Renal cortex interstitium (tissue), 15 donors: ENCODE results near the gene SMIM44. TPM values are rescaled to one million over a fixed set of nuclear protein-coding genes. Genes with fewer than 3 reads are reported as not detected.
"Not testable (repeated sequence)": the region's sequence is repeated elsewhere in the genome, so short reads cannot be mapped to it uniquely, and the experiment has no call there.

Experiments
- DNase-seq, 11 donors: peaks; one replicate each; pipeline ENCODE4 v3.0.0-alpha.2; 2013; ENCODE audit warnings: low read depth in 9 of 11, low spot score in 4 of 11; ENCODE audit errors: extremely low read depth in 1 of 11
- long read RNA-seq, 16 experiments: transcript quantifications; one replicate each; lab custom pipeline, GENCODE V29; 2026
- polyA plus RNA-seq, 3 donors: library from polyadenylated mRNA; unstranded; fragments of 120-200 nt; gene quantifications; one replicate each; pipeline ENCODE4 v1.2.1, GENCODE V29; 2013; ENCODE audit not compliant: insufficient read length in 3 of 3

SMIM44 gene
- under 1 TPM in 2 of 3 donors, not detected in 1; 0.22 to 0.74 TPM for polyA plus RNA-seq
- long read RNA-seq, donor 1, result 0 reads
- long read RNA-seq, donor 2, result 0 reads
- long read RNA-seq, donor 3, partial matches to known transcripts, result 0 of 1 reads
- long read RNA-seq, donor 3, other reads (novel, unspliced or antisense), result 0 of 1 reads
- long read RNA-seq, donor 4, result 0 reads
- long read RNA-seq, donor 5, result 0 reads
- long read RNA-seq, donor 6, result 0 reads
- long read RNA-seq, donor 7, result 0 reads
- long read RNA-seq, donor 8, result 0 reads
- long read RNA-seq, donor 9, result 0 reads
- long read RNA-seq, donor 10, partial matches to known transcripts, result 0 of 1 reads
- long read RNA-seq, donor 10, other reads (novel, unspliced or antisense), result 0 of 1 reads
- long read RNA-seq, donor 11, result 0 reads
- long read RNA-seq, donor 12, result 0 reads
- long read RNA-seq, donor 13, result 0 reads
- long read RNA-seq, donor 14, result 0 reads
- long read RNA-seq, donor 15, result 0 reads
- long read RNA-seq, donor 16, result 0 reads

DNA sequence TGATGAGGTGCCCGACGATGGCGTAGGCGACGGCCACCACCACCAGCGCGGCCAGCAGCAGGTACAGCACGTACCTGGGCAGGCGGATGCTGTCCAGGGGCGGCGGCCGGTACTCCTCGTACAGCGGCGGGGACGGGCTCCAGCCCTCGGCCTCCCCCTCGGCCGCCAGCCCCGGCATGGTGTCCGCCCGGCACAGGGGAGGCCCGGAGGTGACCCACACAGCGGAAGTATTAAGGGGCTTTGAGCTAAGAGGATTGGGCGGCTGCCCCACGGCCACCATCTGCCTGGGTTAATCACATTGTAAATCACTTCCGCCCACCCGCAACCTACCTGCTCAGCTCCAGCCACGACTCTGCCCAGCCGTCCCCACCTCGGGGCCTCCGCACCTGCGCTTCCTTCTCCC, at the start of gene SMIM44:
SMIM44 (minus strand) TSS at position 216 of the 403 bp plus-strand sequence; CDS start at position 178, 38 bp downstream.
- DNase-seq, result no peak

DNA sequence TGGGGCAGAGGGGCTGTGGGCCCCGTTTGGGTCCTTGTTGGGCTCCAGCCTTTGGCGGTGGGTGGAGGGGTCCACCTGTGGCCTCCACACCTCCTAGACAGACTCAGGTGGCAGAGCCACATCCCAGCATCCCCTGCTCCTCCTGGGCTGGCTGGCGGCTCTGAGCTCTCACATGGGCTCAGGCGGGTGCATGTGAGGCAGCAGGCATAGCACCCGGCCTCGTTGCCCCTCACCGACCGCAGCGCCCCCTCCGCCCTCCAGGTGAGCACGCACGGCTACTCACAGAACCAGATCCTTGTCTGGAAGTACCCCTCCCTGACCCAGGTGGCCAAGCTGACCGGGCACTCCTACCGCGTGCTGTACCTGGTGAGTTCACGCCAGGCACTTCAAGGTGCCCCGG, 49.8 kb upstream of the SMIM44 start:
- no peak for DNase-seq

DNA sequence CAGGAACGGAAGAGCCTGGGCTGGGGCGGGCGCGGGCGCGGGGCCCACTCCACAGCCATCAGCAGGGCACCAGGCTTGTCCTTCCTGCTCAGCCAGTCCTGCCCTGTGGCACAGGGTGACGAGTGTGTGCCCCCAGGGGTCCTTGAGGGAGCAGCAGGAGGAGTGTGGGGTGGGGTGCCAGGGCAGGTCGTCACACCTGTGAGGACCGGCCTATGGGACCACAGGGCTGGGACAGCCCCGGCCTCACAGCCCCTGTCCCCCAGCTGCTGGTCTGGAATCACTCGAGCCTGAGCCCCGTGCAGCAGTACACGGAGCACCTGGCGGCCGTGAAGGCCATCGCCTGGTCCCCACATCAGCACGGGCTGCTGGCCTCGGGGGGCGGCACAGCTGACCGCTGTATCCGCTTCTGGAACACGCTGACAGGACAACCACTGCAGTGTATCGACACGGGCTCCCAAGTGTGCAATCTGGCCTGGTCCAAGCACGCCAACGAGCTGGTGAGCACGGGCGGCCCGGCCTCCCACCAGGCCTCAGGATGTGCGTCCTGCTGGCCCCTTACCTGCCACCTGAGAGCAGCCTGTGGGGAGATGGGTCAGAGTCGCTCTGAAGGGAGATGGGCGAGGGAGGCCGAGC, 49.0 kb upstream of the SMIM44 start:
- DNase-seq, result no peak

DNA sequence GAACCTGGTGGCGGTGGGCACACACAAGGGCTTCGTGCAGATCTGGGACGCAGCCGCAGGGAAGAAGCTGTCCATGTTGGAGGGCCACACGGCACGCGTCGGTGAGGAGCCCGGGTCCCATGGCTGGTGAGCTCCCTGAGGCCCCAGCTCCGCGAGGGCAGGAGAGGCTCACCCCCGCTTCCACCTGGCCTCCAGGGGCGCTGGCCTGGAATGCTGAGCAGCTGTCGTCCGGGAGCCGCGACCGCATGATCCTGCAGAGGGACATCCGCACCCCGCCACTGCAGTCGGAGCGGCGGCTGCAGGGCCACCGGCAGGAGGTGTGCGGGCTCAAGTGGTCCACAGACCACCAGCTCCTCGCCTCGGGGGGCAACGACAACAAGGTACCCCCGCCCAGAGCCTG, 48.5 kb upstream of the SMIM44 start:
- DNase-seq, result no peak

DNA sequence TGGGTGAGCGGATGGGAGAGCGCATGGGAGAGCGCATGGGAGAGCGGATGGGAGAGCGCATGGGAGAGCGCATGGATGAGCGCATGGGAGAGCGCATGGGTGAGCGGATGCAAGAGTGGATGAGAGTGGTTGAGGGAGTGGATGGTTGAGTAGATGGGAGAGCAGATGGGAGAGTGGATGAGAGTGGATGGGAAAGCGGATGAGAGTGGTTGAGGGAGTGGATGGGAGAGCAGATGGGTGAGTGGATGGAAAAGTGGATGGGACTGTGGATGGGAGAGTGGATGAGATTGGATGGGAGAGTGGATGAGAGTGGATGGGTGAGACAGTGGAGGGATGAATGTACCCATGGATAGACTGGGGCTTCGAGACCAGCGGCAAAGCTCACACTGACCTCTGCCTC, 47.1 kb upstream of the SMIM44 start:
- DNase-seq, result no peak

DNA sequence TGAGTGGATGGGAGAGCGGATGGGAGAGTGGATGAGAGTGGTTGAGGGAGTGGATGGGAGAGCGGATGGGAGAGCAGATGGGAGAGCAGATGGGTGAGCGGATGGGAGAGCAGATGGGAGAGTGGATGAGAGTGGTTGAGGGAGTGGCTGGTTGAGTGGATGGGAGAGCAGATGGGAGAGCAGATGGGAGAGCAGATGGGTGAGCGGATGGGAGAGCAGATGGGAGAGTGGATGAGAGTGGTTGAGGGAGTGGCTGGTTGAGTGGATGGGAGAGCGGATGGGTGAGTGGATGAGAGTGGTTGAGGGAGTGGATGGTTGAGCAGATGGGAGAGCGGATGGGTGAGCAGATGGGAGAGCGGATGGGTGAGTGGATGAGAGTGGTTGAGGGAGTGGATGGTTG, 46.1 kb upstream of the SMIM44 start:
- not testable (repeated sequence) for DNase-seq

DNA sequence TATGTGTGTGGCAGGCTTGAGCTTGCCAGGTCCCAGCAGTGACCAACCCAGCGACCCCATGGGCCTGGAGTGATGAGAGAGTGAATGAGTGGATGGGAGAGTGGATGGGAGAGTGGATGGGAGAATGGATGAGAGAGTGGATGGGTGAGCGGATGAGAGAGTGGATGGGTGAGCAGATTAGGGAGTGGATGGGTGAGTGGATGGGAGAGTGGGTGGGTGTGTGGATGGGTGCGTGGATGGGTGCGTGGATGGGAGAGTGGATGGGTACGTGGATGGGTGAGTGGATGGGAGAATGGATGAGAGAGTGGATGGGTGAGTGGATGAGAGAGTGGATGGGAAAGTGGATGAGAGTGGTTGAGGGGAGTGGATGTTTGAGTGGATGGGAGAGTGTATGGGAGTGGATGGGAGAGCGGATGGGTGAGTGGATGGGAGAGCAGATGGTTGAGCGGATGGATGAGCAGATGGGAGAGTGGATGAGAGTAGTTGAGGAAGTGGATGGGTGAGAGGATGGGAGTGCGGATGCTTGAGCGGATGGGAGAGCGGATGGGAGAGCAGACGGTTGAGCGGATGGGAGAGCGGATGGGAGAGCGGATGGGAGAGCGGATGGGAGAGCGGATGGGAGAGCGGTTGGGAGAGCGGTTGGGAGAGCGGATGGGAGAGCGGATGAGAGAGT, 45.4 kb upstream of the SMIM44 start:
- DNase-seq, result no peak

DNA sequence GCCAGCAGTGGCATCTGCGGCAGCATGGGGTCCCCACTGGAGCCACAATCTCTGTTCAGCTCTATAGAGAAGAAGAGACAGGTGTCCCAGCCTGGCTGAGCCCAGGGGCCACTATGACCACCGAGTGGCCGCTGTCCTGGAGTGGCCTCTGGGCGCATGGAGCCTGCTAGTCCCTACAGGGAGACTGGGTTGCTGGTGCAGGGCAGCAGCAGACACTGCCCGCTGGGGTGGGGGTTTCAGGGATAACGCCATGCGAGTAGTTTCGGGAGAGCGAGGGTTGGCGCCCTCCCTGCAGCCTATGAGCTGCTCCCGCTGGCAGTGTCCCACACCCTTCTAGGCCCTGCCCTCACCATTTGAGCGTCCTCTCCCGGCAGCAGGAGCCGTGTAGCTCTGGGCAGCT, 44.8 kb upstream of the SMIM44 start:
- no peak for DNase-seq

DNA sequence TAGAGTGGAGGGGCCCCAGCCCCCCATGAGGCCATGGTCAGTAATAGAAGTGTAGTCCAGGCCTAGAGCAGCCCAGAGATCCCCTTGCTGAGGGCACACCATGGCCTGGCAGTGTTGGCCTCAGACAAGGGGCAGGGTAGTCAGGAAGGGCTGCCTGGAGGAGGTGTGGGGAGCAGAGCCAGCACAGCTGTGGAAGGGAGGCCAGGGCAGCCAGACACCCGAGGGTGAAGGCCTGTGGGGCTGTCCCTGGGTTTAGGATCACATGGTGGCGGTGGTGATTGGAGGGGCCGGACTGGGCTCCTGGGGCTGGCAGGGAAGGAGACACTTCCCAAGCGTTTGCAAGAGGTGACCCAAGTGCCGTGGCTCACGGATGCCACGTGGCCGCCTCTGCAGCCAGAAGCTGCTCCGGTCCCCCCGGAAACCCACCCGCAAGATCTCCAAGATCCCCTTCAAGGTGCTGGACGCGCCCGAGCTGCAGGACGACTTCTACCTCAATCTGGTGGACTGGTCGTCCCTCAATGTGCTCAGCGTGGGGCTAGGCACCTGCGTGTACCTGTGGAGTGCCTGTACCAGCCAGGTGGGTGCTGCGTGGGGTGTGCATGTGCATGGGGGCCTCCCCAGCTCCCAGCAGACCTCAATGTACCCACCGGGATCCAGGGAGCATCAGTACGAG, 44.1 kb upstream of the SMIM44 start:
- no peak for DNase-seq

DNA sequence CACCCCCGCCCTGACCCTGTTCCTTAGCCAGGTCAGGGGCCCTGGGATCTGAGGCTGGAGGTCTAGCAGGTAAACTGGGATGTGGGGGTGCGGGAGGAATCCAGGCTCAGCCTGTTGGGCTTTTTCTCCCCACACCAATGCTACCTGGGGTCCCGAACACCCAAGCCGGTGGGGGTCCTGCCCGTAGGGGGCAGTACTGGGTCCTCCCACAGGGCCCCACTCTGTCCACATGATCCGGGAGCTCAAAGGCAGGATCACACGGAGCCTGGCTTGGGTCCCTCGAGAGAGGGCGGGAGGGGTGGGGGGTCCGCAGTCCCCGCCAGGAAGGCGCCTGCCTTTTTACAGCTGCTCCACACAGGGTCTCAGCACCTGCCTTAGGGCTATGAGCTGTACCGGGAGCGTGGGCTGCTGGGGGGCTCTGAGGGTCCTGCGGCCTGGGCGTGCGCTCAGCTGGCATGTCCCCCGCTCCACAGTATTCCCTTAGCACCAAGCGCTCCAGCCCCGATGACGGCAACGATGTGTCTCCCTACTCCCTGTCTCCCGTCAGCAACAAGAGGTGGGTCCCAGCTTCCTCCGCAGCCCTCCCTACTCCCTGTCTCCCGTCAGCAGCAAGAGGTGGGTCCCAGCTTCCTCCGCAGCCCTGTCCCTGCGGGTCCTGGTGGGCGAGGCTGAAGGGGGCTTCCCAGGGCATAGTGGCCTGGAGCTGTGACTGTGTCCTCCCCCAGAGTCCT, 43.4 kb upstream of the SMIM44 start:
- DNase-seq, result no peak

DNA sequence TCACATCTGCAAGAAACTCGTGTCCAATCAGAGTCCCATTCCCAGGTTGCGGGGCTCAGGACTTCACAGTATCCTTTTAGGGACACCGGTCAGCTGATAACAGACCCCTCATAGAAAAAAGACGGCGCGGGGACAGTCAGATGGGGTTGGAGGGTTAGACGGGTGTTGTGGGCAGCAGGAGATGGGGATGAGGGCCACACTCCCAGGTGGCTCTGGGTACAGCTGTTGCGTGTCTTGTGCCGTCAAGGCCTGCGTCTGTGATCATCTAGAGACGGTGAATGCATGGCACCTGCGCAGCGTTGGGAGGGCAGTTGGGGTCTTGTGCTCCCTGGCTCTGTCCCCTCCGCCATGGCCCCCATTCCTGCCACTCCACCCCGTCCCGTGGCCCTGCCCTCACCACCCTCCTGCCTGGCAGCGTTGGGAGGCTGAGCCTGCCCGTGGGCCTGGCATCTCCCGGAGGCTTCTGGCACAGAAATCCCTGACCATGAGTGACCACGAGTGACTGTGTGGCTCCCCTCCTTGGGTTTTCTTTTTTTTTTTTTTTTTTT, 41.7 kb upstream of the SMIM44 start:
- no peak for DNase-seq

DNA sequence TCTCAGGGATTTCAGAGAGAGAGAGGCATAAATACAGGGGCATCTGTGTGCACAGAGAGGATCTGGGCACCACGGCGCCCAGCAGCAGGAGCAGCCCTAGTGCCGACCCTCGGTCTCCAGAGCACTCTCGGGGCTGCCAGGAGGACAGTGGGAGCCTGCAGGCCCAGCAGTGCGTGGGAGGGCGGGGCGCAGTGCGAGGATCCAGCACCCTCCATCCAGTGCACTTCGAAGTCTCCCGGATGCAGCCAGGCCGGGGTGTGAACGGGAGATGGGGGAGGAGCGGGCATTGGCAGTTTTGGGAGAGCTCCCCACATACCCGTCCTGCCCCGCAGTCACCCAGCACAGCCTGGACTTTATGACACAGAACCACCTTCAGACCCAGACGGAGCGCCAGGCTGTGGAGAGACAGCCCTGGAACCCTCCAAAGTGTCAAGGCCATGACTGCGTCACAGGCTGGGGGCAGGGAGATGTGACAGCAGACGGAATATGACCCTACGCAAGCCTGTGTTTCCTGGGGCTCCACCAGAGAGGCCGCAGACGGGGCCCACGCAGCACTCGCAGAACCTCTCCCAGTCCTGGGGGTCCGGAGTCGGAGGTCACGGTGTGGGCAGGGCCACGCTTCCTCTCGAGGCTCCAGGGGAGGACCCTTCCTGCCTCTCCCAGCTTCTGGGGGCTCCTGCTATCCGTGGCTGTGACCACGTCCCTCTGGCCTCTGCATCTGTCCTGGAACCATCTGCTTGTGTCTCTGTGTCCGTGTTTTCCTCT, 41.0 kb upstream of the SMIM44 start:
- no peak for DNase-seq

DNA sequence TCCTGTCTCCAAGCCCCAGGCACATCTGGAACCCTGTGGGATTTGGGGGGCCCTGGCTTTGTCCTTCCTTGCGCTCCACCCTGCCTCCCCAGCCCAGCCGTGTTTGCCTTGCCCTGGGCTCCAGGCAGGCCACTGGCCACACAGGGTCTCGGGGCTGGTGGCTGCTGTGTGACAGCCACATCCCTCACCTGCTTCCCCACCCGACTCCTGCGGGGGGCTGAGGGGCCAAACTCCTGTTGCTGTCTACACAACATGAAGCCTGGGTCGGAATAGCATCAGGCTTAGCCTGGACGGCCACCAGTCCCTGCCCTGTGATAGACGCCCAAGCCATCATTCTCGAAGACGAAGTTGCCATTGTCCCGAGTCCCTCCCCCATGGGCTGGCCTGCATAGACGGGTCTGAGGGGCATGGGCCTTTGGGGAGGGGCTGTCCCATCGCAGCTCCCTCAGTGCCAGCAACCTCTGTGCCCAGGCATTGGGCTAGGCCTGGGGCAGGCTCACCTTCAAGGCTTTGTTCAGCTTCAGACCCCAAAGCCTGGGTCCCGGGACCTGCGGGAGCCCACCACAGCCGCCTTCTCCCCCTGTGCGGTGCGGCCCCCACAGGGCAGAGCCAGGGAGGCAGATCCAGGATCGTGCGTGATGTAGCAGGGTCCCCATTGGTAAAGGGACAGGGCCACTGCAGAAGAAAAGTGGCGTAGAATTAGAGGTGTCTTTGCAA, 40.3 kb upstream of the SMIM44 start:
- no peak for DNase-seq

DNA sequence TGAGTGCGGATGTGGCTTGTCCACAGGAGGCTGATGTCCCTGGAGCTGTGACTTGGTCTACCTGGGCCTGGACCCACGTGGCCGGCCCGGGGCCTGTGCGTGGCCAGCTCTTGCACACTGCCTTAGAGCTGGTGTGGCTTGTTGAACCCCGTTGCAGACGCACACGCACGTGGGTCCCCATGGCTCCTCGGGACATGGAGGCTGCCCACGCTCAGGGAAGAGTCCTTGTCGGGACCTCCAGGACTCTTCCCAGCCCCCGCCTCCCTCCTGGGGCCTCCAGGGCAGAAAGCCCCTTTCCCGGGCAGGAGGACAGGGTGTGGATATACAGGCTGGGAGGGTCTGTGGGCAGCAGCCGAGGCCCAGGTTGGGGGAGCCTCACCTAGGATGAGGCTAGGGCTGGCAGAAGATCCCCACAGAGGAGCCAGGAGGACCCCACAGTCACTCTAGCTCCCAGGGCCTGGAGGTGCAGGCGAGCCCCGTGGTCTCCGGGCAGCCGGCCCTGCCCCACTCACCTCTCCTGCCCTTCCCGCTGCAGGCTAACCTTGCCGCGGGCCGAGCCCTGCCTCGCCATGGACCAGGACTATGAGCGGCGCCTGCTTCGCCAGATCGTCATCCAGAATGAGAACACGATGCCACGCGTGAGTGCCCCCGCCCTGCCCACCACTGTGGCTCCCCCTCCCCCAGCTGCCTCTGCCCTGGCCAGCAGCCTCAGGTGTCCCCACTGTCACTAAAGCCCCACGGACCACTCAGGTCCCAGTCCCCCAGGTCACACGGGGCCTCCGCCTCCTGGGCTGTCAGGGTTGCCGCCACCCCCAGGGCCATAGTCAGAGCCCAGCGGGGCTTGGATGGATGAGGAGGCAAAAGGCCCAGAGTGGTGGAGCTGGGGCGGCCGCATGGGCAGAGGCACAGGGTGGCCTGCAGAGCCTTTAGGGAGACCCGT, 39.5 kb upstream of the SMIM44 start:
- DNase-seq, result no peak

DNA sequence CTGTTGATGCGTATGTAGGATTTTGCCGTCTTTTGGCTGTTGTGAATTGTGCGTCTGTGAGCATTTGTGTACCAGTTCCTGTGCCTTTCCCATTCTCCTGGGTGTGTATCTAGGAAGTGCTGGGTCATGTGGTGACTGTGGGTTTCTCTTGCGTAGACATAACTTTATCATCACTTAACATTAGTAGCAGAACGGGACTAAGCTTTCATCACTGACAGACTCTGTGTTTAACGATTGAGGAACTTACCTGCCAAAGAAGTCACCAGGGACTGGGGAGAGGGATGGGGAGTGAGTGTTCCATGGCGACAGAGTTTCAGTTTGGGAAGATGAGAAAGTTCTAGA, 37.8 kb upstream of the SMIM44 start:
- no peak for DNase-seq
